MM.1S (cell line): ENCODE results near the gene DKK2.

Source experiments
- EZH2phosphoT487 ChIP-seq: fragments of 300-600 bp; sonication (generic); IDR thresholded peaks from 2 replicates; pipeline ENCODE4 v1.6.1; 2018; ENCODE audit warnings: antibody characterized with exemption, low read length
- TF ChIP-seq, protein P1 (sequence below): fragments of 300-600 bp; sonication (generic); IDR thresholded peaks from 2 replicates; pipeline ENCODE4 v1.5.1; 2016; ENCODE audit warnings: antibody characterized with exemption, low read length, mixed read lengths

DNA sequence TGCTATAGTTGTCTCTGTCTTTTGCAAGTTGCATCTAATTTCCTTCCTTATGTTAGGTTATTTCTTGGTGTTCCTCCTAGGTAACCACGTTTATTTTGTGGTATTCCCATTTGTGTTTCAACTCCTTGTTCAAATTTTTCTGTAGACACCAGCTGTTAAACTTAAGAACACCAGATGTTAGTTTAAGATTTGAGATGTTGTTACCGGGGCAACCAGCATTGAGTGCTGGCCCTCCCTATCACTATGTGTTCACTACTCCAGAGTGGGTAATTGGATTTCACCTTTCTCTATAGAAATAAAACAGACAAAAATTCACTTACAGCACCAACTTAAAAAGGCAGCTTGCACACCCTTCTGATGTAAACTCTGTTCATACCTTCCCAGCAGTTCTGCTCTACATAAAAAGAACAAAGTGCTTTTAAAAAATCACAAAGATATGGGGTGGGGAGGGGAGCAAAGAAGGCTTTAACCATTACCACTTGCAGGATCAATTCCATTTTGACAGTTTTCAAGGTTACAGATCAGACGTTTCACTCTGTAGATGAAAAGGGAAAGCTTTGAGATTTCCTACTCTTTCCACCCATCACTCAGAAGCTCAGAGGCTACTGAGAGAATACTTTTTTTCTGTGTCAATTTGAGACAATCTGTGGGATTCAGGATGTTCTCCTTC lies 82.9 kb downstream of the DKK2 start:
- TF ChIP-seq, protein P1, sequence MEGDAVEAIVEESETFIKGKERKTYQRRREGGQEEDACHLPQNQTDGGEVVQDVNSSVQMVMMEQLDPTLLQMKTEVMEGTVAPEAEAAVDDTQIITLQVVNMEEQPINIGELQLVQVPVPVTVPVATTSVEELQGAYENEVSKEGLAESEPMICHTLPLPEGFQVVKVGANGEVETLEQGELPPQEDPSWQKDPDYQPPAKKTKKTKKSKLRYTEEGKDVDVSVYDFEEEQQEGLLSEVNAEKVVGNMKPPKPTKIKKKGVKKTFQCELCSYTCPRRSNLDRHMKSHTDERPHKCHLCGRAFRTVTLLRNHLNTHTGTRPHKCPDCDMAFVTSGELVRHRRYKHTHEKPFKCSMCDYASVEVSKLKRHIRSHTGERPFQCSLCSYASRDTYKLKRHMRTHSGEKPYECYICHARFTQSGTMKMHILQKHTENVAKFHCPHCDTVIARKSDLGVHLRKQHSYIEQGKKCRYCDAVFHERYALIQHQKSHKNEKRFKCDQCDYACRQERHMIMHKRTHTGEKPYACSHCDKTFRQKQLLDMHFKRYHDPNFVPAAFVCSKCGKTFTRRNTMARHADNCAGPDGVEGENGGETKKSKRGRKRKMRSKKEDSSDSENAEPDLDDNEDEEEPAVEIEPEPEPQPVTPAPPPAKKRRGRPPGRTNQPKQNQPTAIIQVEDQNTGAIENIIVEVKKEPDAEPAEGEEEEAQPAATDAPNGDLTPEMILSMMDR: no peak
- TF ChIP-seq EZH2phosphoT487: no peak
